ENCODE measurements around the gene BTBD7. TPM values are rescaled to one million over a fixed set of nuclear protein-coding genes. Genes with fewer than 3 reads are reported as not detected.

Gene BTBD7
- total and polyA plus RNA-seq, 9 donors, result 10.9 to 42.2 (median 32.7) TPM

DNA sequence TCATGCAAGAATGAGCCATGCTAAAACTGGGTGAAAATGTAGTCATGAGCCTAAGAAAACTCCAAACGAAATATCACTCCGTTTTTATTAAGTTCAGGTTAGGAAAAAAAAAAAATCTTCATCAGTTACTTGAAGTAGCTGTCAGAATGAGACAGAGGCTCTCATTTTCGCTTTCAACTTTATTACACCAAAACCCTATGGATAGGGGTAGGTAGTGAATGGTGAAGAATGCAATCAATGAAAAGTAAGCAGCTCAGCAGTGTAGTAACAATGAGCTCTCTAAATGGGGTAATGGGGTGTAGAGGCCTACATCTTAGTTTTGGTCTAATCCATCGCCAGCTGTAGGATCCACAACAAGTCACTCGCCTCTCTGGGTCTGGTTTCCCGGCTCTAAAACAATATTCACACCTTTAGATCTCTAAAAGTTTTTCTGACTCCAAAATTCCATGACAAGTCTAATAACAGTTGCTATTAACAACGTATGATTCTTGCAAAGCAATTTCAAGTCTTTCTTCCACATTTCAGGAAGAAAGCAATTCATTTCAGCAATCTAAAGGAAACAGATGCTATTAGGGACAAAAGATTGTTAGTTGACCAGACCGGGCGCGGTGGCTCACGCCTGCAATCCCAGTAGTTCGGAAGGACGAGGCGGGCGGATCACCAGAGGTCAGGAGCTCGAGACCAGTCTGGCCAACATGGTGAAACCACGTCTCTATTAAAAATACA, 1.7 kb downstream of the BTBD7 start:
- Histone ChIP-seq H3K36me3 (no peaks in the 10 kb centered on the region), H3K4me3 (peak overlapping the region; percentile 92), H3K27me3 (no peaks in the 10 kb centered on the region), H3K4me1 (ENCODE audit: insufficient read depth) (peaks cover 5% of the 10 kb centered on the region), H3K27ac (no peak overlapping the region), H3K9me3 (no peaks in the 10 kb centered on the region)
- WGBS, 3 donors, result 55 to 74% (median 62%) methylated on average over 17 of the region's 17 CpGs
- TF ChIP-seq, protein P1, sequence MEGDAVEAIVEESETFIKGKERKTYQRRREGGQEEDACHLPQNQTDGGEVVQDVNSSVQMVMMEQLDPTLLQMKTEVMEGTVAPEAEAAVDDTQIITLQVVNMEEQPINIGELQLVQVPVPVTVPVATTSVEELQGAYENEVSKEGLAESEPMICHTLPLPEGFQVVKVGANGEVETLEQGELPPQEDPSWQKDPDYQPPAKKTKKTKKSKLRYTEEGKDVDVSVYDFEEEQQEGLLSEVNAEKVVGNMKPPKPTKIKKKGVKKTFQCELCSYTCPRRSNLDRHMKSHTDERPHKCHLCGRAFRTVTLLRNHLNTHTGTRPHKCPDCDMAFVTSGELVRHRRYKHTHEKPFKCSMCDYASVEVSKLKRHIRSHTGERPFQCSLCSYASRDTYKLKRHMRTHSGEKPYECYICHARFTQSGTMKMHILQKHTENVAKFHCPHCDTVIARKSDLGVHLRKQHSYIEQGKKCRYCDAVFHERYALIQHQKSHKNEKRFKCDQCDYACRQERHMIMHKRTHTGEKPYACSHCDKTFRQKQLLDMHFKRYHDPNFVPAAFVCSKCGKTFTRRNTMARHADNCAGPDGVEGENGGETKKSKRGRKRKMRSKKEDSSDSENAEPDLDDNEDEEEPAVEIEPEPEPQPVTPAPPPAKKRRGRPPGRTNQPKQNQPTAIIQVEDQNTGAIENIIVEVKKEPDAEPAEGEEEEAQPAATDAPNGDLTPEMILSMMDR (IDR thresholded peaks at IDR 0.05), result no peak
- TF ChIP-seq EP300 (IDR thresholded peaks at IDR 0.05) (no peak), POLR2A (IDR thresholded peaks at IDR 0.05) (no peak)
- intact Hi-C loops (cut with DNase I), result no loop called here
- DNase-seq, result peak in 3 of 5 donors; percentile 17 to 36 (median 28)

DNA sequence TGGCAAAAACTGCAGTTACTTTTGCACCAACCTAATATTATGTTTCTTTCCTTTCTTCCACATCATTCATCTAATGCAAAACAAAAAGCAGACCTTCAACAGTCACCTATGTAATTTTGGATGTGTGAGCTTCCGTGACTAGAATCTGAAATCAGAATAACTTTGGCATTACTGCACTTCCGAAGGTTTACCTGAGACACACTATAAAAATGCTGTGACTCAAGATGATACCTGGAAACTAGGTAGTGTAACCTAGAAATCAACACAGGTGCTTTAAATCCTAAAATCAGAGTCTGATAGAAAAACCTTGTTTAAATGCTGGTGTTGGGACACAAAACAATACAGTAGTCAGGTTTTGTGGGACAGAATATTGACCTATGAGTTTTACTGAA, 2.2 kb downstream of the BTBD7 start:
- Histone ChIP-seq H3K9me3 (no peaks in the 10 kb centered on the region), H3K27me3 (no peaks in the 10 kb centered on the region), H3K4me1 (ENCODE audit: insufficient read depth) (peaks cover 5% of the 10 kb centered on the region), H3K36me3 (no peaks in the 10 kb centered on the region), H3K4me3 (no peak overlapping the region), H3K27ac (no peak overlapping the region)
- WGBS, 3 donors, result 89 to 98% (median 91%) methylated on average over 2 of the region's 2 CpGs
- TF ChIP-seq EP300 (IDR thresholded peaks at IDR 0.05), result no peak
- no peak for TF ChIP-seq POLR2A (IDR thresholded peaks at IDR 0.05)
- TF ChIP-seq, protein P1 (IDR thresholded peaks at IDR 0.05), result no peak
- DNase-seq, result no peak
- intact Hi-C loops (cut with DNase I), result no loop called here

DNA sequence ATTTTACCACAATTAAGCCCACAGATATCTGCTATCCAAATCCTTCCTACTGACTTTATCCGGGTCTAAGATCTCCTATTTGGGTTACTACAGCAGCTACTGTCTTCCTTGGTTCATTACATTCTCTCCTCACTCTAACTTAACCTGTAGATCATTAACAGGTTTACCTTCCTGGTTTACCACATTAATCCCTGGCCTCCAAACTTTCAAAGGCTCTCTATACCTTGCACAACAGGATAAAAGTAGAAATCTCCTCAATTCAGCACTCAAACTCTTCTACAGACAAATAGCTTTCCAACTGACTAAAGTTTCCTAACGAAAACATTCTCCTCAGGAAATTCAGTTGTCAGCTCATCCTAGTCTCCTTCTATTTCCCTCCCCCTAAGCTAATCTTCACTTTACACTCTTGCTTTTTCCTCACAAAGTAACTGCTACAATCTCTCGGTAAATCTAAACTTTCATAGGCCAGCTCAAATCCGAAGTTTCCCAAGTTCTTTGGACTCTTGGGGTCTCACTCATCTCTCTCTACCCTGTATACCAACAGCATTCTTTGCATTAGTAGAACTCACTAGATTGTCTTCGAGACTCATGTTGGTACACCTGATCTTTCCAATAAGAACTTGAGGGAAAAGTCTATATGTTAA, 2.7 kb downstream of the BTBD7 start:
- WGBS, 3 donors, result 77 to 81% (median 79%) methylated on average over 5 of the region's 5 CpGs
- intact Hi-C loops (cut with DNase I), result no loop called here
- Histone ChIP-seq H3K27ac (no peak overlapping the region), H3K36me3 (no peaks in the 10 kb centered on the region), H3K4me1 (ENCODE audit: insufficient read depth) (peaks cover 5% of the 10 kb centered on the region), H3K27me3 (no peaks in the 10 kb centered on the region), H3K4me3 (no peak overlapping the region), H3K9me3 (no peaks in the 10 kb centered on the region)
- DNase-seq, result no peak
- TF ChIP-seq EP300 (IDR thresholded peaks at IDR 0.05) (no peak), POLR2A (IDR thresholded peaks at IDR 0.05) (no peak)
- TF ChIP-seq, protein P1 (IDR thresholded peaks at IDR 0.05), result no peak

DNA sequence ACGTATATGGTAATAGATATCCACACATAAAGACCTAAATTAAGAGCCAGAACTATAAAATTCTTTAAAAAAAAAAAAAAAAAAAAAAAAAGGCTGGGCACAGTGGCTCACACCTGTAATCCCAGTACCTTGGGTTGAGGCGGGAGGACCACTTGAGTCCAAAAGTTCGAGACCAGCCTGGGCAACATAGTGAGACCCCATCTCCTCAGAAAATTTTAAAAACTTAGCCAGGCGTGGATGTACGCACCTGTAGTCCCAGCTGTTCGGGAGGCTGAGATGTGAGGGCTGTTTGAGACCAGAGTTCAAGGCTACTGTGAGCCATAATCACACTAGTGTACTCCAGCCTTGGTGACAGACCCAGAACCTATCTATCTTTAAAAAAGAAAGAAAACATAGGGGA, 4.3 kb downstream of the BTBD7 start:
- DNase-seq, result no peak
- no peak for TF ChIP-seq POLR2A (IDR thresholded peaks at IDR 0.05)
- TF ChIP-seq EP300 (IDR thresholded peaks at IDR 0.05), result no peak
- TF ChIP-seq, protein P1 (IDR thresholded peaks at IDR 0.05), result no peak
- Histone ChIP-seq H3K36me3 (no peaks in the 10 kb centered on the region), H3K27me3 (no peaks in the 10 kb centered on the region), H3K9me3 (no peaks in the 10 kb centered on the region), H3K4me3 (no peak overlapping the region), H3K4me1 (ENCODE audit: insufficient read depth) (peaks cover 5% of the 10 kb centered on the region), H3K27ac (no peak overlapping the region)
- intact Hi-C loops (cut with DNase I), result no loop called here
- WGBS, 3 donors, result 91 to 96% (median 95%) methylated on average over 6 of the region's 6 CpGs

Data from ovary (tissue), 9 donors.